Fibroblast of skin of scalp (primary cell): ENCODE results near the gene NUB1.

Source experiments
- DNase-seq: peaks from one replicate; pipeline ENCODE4 v3.0.0-alpha.2; 2013

Gene NUB1

DNA sequence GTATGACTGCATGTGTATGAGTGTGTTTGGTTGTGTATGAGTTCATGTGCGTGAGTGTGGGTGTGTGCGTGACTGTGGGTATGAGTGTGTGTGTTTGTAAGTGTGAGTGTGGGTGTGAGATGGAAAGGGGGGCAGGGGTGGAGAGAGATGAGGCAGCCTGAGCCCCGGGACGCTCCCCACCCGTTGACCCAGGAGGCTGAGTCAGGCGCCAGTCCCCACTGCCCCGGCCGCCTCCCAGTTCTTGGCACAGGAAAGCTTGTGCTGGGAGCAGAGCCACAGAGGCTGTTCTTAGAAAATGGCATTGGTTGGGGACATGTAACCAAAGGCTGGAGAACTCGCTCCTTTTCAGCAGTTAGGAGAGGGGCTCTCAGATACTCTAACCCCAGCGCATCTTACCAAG is 27.8 kb upstream of the NUB1 start:
- DNase-seq, result peak; percentile 11

DNA sequence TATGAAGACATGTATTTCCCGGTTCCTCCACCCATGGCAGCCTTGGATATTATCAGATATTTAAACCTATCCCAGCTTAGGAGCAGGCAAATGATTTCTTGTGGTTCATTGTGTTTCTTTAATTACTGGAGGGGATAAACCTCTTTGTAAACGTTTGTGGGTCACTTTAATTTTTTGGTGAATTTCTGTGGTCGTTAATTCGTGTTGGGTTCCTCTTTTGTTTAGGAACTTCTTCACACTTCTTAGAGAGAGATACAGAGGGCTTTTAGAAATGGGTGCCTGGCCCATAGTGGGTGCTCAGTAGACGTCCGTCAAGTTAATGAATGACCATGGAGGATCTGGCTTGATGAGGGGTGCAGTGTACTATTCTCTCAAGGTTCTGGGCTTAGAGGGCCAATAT is 27.2 kb upstream of the NUB1 start:
- no peak for DNase-seq

DNA sequence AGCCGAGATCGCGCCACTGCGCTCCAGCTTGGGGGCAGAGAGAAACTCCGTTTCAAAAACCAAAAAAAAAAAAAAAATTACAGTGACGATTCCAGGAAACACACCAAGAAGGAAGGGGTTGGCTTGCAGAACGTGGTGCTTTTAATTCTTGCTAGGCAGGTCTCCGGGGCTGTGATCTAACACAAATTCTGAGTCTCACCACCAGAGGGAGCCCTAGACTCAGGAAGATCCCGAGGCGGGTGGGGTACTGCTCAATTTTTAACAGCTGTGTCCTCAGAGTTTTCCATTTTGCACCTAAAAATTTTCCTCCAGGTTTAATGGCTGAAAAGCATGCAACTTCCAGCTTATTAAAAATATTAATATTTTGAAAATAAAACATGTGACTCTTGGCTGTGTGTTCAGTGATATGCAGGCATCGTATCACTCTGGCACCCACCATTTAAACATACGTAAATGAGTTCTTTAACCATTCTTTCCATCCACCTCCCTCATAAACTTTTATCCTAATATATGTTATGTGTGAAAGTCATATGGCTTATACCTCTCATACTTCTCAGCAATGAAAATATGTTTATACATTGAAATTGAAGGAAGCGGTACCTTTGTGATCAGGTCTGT is 26.5 kb upstream of the NUB1 start:
- peak; percentile 58 for DNase-seq

DNA sequence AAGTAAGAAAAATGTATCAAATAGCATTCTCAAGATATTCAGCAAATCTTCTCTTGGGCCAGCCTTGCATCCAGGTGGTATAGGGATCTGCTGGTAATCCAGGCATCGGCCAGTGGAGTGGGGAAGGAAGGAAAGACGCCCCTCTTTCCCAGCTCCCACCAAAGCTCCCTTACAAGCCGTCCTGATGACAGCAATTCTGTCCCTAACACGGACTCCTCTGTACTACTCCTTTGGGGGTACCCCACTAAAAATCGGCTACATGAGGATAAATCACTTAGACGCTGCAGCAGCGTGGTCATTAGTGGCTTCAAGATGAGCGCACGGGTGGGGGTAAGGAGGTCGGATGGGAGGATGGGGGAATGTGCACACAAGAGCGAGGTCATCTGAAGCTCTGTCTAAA is 24.7 kb upstream of the NUB1 start:
- DNase-seq, result no peak

DNA sequence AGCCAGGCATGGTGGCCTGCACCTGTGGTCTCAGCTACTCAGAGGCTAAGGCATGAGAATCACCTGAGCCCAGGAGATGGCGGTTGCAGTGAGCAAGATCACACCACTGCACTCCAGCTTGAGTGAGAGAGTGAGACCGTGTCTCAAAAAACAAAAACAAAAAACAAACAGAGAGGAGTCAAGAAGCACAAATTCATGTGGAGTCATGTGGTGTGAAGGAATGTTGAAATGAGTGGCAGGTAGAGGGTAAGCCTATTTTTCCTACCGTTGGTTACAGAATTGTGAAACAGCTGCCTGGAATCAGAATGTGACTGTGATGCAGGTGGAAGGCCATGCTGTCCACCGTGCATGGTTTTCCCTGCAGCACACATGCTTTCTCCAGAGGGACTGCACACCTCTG is 23.7 kb upstream of the NUB1 start:
- no peak for DNase-seq

DNA sequence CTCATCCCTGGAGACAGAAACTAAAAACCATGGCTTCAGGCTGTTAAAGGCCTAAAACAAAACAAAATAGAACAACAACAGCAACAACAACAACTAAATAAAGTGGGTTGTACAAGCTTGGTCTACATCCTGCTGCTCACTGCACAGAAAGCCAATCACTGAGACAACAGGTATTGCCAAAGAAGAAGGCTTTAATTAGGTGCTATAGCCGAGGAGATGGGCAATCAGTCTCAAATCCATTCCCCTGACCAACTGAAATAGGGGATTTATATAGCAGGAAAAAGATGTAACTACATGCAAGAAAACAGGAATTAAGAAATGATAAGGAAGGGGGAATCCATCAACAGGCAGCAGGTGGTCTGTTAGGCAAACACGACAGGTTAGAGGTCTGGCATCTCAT is 22.4 kb upstream of the NUB1 start:
- DNase-seq, result no peak

DNA sequence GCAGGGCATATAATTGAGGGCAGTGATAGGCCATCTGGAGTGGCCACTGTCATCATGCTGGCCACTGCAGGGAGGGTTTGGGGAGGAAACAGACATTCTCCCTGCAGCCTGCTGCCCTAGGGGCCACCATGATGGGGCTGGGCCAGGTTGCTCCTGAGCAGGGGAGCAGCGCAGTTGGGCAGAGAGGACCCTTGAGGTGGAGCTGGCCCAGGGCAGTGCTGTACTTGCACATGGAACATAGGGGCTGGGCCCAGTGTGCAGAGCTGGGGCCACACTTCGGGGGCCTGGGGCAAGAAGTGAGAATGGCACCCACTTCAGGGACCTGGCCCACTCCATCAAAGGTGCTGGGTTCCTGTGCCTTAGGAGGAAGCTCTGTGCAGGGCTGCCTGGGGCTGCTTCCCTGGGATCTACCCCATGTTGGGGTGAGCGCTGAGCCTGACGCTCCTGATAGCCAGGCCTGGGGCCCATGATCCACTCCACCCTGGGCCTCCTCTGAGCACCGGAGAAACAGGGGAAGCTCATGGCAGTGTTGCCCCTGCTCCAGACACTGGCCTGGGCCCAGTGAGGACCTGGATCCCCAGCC is 21.3 kb upstream of the NUB1 start:
- no peak for DNase-seq

DNA sequence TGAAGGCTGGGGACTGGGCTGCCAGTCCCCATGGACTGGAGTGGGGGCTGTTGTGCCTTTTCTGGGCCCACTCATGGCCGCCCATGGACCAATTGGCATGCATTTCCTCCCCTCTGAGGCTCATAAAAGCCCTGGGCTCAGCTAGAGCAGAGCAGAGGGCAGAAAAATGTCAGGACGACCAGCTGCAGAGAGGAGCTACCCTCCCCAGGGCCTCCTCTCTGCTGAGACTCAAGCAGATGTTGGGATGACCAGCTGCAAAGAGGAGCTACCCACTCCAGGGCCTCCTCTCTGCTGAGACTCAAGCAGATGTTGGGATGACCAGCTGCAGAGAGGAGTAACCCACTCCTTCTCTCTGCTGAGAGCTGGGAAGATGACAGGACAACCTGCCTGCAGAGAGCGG is 20.3 kb upstream of the NUB1 start:
- no peak for DNase-seq

DNA sequence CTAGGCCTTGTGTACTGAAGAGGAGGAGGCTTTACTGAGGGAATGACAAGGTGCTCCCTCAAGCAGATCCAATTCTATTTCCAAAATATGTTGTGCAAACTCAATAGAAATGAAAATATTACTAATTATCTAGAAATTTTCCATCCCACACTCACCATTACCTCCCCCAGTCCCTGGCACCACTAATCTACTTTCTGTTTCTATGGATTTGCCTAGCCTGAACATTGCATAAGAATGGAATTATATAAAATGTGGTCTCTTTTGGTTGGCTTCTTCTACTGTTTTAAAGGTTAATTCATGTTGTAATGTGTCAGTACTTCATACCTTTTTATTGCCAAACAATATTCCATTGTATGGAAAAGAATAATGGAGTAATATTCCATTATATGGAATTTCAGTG is 18.7 kb upstream of the NUB1 start:
- DNase-seq, result no peak

DNA sequence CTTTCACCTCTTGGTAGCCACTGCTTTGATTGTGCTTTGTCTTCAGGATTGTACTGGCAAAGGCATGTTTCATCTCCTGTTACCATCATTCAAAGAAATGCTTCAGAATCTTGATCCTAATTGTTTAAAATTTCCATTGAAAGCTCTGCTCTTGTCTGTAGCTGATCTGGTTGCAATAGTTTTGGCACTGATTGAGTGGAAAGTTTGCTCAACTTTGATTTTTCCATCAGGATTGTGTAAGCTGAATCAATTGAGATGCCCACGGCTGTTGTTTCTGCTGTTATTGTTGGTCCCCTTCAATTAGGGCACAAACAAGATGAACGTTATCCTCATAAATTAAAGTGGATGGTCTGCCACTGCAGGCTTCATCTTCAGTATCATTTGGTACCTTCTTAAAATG is 14.6 kb upstream of the NUB1 start:
- no peak for DNase-seq

DNA sequence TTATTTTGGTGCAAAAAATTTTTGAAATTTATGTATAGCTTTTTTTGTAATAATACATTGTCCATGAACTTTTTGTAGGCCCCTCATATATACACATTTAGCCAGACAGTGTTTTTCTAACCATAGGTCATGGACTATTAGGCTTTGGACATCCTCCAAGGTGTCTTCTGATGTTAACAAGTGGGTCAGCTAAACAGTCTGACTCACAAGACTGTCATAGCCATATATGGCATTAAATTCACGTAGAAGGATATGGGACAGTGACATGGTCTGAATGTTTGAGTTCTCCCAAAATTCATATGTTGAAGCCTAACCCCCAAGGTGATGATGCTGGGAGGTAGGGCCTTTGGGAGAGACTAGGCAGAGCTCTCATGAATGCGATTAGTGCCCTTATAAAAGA is 14.0 kb upstream of the NUB1 start:
- peak; percentile 25 for DNase-seq

DNA sequence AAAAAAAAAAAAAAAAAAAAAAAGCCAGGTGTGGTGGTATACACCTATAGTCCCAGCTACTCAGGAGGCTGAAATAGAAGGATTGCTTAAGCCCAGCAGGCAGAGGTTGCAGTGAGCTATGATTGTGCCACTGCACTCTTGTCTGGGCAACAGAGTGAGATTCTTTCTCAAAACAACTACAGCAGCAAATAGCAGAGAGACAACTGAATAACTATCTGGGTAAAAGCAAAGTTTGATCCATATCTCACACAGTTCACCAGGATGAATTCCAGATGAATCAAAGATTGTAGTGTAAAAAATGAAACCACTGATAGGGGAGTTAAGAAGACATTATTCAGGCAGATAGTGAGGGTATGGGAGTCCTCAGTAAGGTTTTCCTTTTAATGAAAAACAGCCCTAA is 11.4 kb upstream of the NUB1 start:
- no peak for DNase-seq

DNA sequence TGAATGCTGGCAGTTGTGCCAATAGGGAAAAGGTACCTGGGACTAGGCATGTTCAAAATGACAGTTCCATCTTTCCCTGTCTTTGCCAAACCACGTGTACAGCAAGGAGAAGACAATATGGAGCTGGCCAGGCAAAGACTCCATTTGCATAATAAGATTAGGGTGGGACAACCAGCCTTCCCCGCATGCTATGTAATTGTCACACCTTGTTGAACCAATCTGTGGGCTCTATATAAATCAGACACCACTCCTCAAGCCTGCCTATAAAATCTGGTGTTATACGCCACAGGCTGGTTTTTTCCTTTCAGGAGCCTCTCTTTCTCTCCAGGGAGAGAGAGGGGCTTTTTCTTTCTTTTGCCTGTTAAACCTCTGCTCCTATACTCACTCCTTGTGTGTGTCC is 11.0 kb upstream of the NUB1 start:
- DNase-seq, result no peak

DNA sequence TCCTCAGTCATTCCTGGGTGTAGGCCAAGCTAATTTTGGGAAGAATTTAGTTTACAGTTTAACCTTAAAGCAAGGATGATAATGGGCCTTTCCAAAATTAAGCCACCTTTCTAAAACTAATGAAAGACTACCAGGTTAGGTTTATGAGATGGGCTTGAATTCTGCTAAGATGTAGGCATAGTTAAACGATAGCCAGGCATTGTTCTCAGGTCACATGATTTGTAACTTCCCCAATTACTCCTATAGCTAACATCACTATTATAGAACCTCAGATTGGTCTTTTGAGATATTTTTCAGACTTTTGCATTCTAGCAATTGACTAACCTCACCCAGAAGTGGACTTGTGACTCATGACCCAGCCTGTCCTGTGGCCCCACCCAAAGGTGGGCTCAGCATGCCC is 7.0 kb upstream of the NUB1 start:
- no peak for DNase-seq

DNA sequence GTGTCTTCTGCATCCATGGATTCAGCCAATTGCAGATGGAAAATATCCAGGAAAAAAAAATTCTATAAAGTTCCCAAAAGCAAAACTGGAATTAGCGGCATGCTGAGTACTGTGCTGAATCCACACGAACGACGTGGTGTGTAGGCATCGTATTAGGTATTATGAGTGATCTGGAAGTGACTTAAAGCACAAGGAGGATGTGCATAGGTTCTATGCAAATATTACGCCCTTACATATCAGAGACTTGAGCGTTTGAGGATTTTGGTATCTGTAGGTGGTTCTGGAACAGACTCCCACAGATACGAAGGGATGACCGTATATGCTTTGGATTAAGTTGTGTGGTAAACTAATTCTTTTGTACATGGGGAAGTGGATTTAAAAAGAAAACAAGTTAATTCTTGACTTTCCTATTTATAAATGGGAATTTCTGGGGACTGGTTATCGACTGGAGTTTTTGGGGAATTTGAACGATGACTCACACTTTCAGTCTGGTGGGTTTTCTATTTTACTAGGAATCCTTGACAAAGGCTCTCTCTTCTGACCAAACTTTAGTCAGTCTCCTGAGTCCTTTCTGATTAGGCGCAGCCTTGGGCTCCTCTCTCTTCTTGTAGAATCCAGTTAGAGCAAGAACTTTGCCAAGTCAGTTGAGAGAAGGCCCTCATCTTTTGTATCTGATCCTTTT is 5.4 kb upstream of the NUB1 start:
- DNase-seq, result no peak

DNA sequence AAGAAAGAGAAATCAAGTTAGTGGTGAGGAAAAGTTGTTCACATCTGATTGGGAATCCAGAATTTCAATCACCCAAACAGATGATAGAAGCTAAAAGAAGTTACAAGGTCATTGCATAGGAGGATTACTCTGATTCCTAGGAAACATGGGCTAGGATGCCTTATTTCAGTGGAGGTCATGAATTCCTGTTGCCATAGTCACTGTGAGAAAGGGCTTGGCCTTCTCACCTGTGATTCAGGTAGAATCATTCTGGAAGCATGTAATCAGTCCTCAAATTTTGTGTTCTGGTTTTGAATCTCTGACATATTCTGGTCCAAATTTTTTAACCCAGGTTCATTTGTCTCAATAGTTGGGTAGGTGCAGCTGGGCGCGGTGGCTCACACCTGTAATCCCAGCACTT is 4.3 kb upstream of the NUB1 start:
- no peak for DNase-seq

DNA sequence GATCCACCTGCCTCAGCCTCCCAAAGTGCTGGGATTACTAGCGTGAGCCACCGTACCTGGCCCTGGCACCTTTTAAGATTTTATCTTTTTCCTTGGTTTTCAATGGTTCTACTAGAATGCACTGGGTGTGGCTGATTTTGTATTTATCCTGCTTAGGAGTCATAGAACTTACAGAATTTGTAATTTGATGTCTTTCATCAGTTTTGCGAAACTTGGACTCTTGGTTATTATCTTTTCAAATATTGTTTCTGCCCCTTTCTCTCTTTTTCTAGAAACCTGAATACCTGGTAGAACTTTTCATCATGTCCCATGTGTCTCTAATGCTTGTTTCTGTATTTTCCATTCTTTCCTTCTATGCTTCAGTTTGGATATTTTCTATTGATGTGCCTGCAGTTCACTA is 2.8 kb upstream of the NUB1 start:
- DNase-seq, result no peak

DNA sequence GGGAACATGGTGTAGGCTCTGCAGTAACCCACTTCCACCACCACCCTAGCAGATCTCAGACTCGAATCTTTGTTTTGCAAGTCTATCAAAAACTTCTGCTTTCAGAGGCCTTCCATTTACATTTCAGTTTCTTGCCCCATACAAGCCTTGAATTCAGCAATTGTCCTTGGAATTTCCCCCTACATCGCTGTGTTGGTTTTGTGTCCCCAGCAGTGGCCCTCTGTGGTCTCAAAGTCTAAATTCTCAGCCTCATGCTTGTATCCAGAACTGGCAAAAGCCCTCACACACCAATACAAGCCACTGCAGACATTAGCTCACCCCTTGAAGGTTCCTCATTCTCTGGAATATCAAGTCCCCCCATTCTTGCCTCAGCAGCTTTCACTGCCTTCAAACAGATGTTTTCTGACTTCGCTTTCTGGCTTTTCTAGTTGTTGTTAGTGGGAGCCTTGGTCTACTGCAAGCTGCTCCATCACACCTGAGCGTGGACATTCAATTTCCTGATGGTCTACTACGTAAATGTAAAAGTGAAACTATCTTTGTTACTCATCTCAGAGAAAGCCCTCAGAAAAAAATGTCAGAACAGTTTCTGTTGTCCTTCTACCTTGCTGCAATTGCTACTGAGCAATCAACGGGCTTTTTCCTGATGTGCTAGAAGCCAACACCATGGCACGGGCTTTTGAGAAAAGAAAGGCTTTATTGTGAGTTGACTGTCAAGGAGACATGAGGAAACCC is 1.8 kb upstream of the NUB1 start:
- no peak for DNase-seq

DNA sequence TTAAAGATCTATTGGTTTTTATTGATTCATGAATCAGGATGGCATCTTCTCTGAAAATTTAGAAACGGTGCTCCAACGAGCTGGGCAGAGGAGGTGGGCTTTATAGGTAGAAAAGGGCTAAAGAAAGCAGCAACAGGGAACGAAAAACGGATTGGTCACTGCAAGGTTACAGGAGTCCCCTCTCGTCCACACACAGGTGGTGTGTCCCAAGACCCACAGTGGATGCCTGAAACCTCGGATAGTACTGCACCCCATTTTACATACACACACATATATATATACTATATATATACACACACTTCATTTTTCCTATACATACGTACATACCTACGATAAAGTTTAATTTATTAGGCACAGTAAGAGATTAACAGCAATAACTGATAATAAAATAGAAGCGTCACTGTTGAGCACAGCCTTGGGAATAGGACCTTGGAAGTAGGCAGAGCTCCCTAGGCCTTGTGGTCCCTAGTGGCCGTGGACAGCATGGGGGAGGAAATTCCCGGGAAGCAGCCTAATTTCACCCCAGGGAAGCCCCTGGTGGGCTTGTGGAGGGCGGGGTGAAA is 737 bp upstream of the NUB1 start:
- no peak for DNase-seq

DNA sequence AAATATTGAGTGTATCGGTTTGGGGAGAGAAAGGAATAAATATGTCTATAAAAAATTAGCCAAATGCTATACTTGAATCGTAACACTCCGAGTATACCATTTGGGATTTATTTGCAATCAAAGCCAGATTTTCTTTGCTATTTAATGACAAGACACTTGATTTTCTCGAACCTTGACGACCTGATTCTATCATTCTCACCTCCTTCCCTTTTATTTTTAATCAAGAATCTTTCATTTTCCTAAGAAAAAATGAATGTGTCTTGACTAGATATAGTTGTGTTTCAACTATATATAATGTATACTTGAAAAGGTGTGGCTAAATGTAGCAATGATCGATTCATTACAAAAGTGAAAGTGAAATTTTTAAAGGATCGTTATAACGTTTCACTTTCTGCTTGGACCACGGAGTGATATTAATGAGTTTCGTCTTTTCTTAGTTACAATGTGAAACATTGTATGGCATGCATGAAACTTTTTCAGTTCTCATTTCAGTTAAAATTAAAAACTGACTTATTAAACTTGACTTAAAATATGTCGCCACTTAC is 562 bp downstream of the NUB1 start:
- no peak for DNase-seq

DNA sequence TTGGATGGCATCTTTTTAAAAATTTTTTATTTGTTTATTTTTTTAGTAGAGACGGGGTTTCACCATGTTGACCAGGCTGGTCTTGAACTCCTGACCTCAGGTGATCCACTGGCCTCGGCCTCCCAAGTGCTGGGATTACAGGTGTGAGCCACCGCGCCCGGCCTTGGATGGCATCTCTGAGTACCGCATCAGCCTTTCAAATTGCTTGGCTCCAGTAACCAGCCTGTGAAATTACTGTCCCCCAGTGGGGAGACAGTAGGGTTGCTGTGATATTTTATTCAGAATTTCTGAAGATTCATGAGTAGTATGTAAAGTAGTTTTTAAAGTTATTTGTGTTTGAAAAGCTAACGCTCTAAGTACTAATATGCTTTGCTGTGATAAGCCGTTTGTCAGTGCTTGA is 1.2 kb downstream of the NUB1 start:
- DNase-seq, result no peak

DNA sequence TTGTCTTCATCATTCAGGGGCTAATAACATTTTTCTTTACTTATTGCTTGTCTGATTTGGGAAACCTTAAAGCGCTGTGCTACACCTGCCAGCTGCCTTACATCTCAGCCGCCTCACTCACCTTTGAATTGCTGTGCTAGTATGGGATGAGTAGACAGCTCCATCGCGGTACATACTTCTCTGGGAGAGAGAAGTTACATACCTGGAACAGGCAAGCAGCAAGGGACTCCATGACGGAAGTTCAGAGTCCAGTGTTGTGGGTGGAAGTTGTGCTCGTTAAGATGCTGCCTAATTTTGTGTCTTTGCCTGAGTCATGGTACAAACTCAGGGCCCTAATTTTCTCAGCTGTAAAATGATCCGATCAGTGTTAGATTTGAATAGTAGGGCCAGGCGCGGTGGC is 1.9 kb downstream of the NUB1 start:
- no peak for DNase-seq
